G401.6 (cell line): ENCODE results near the gene AGAP3.
"Not testable (repeated sequence)": the region's sequence is repeated elsewhere in the genome, so short reads cannot be mapped to it uniquely, and the experiment has no call there.

Experiments used
- FAIRE-seq: peaks from 2 replicates; lab custom pipeline; 2012; peaks lifted over from hg19 to GRCh38; lab: Jason Lieb, UNC

AGAP3 gene

GRCh38 chr7:151085691-151086620, at the start of gene AGAP3:
AGAP3 (plus strand) TSS chr7:151086475; CDS start chr7:151086742, 267 bp downstream.
- peak; percentile 89 for FAIRE-seq

- FAIRE-seq = no peak
Observed at GRCh38 chr7:151038951-151039849, 47.1 kb upstream of the AGAP3 start.

- FAIRE-seq = no peak
Observed at GRCh38 chr7:151039850-151040548, 46.3 kb upstream of the AGAP3 start.

- no peak for FAIRE-seq
Observed at GRCh38 chr7:151040616-151041375, 45.5 kb upstream of the AGAP3 start.

GRCh38 chr7:151043449-151043848, 42.8 kb upstream of the AGAP3 start:
- FAIRE-seq = not testable (repeated sequence)

- FAIRE-seq = no peak
Observed at GRCh38 chr7:151043959-151044358, 42.3 kb upstream of the AGAP3 start.

- no peak for FAIRE-seq
Observed at GRCh38 chr7:151045262-151045661, 41.0 kb upstream of the AGAP3 start.

GRCh38 chr7:151045967-151046366, 40.3 kb upstream of the AGAP3 start:
- no peak for FAIRE-seq

- FAIRE-seq = no peak
Observed at GRCh38 chr7:151046603-151047573, 39.4 kb upstream of the AGAP3 start.

GRCh38 chr7:151047976-151048815, 38.1 kb upstream of the AGAP3 start, which contains the start of gene ASIC3:
ASIC3 (plus strand) TSS chr7:151048531; CDS start chr7:151048886, 355 bp downstream.
- no peak for FAIRE-seq

- no peak for FAIRE-seq
Observed at GRCh38 chr7:151048911-151049463, 37.3 kb upstream of the AGAP3 start.

GRCh38 chr7:151051108-151051507, 35.2 kb upstream of the AGAP3 start:
- no peak for FAIRE-seq

GRCh38 chr7:151053096-151053495, 33.2 kb upstream of the AGAP3 start:
- no peak for FAIRE-seq

GRCh38 chr7:151053751-151054150, 32.5 kb upstream of the AGAP3 start:
- no peak for FAIRE-seq

GRCh38 chr7:151056283-151056665, 30.0 kb upstream of the AGAP3 start:
- FAIRE-seq = no peak

- FAIRE-seq = no peak
Observed at GRCh38 chr7:151056666-151057505, 29.4 kb upstream of the AGAP3 start.

- no peak for FAIRE-seq
Observed at GRCh38 chr7:151057506-151057988, 28.7 kb upstream of the AGAP3 start, which contains the start of gene CDK5. CDK5 (minus strand) TSS chr7:151057897; CDS start chr7:151057848, 49 bp downstream.
